Testis (tissue), 3 donors: ENCODE measurements around the gene PMEPA1. TPM values are rescaled to one million over a fixed set of nuclear protein-coding genes. Genes with fewer than 3 reads are reported as not detected.

Source experiments
- DNase-seq: peaks from one replicate; pipeline ENCODE4 v3.0.0-alpha.2; 2019
- H3K27ac ChIP-seq, 2 donors: fragments of 200-600 bp; sonication (generic); one replicate each; pipeline ENCODE4 v1.5.1; 2019
- H3K27me3 ChIP-seq: fragments of 200-600 bp; sonication (generic); one replicate; pipeline ENCODE4 v1.5.1; 2019
- H3K36me3 ChIP-seq: fragments of 200-600 bp; sonication (generic); one replicate; pipeline ENCODE4 v1.5.1; 2017; ENCODE audit warnings: low read depth; ENCODE audit errors: missing control alignments
- H3K4me1 ChIP-seq: fragments of 200-600 bp; sonication (generic); one replicate; pipeline ENCODE4 v1.5.1; 2019
- H3K4me3 ChIP-seq, 2 donors: fragments of 200-600 bp; sonication (generic); one replicate each; pipeline ENCODE4 v1.5.1; 2017 to 2019
- H3K9me3 ChIP-seq: fragments of 200-600 bp; sonication (generic); one replicate; pipeline ENCODE4 v1.5.1; 2017
- CTCF ChIP-seq, 3 experiments: fragments of 450-650 bp in 2 of 3; fragments of 200-600 bp in 1 of 3; sonication (generic) in 1 of 3; IDR thresholded peaks; one replicate each; pipeline ENCODE4 v1.5.1; 2016 to 2019; ENCODE audit warnings: antibody characterized with exemption in 3 of 3, mild to moderate bottlenecking in 2 of 3, moderate library complexity in 1 of 3
- POLR2A ChIP-seq: fragments of 450-650 bp; IDR thresholded peaks from one replicate; pipeline ENCODE4 v1.6.1; 2017; ENCODE audit warnings: antibody characterized with exemption, mild to moderate bottlenecking, moderate library complexity
- WGBS, 2 donors: methylation state at CpG; one replicate each; pipeline ENCODE4 v1.1.5; 2018; 5-methylcytosine and 5-hydroxymethylcytosine counted together
- intact Hi-C: fragments of 100-400 bp; cut with DNase I; formaldehyde crosslinking; loops from one replicate; pipeline ENCODE4 v1.15.1; 2023; ENCODE audit warnings: low total_unique reads
- polyA plus RNA-seq: library from polyadenylated mRNA; stranded (reverse); fragments of 350-450 nt; fragmentation: Illumina TruSeq; extraction: RNeasy Lipid Tissue Mini Kit (QIAGEN cat#74804); gene quantifications from one replicate; pipeline ENCODE4 v1.2.3, GENCODE V29; 2014; ENCODE audit warnings: low read depth, low replicate concordance; ENCODE audit not compliant: insufficient read depth
- total RNA-seq, 2 donors: library from RNA; depleted of rRNA; stranded (reverse); fragments of >200 nt; gene quantifications; one replicate each; pipeline ENCODE4 v1.2.3, GENCODE V29; 2016

The PMEPA1 gene
- total and polyA plus RNA-seq, 3 donors from 2014 or later, result 8.1 to 16.8 (median 12.1) TPM

GRCh38 chr20:57666106-57666833, 43.5 kb downstream of the PMEPA1 start:
- intact Hi-C loops, result no loop called here
- DNase-seq, result no peak
- Histone ChIP-seq H3K4me3 (no peak overlapping the region), H3K9me3 (no peaks in the 10 kb centered on the region), H3K36me3 (no peaks in the 10 kb centered on the region), H3K27me3 (no peaks in the 10 kb centered on the region), H3K4me1 (no peaks in the 10 kb centered on the region), H3K27ac (no peak overlapping the region)
- 92% methylated on average over 16 to 21 of the region's 21 CpGs for WGBS, 2 donors
- no peak for TF ChIP-seq POLR2A
- TF ChIP-seq CTCF (IDR thresholded peaks at IDR 0.05), result no peak

DNA sequence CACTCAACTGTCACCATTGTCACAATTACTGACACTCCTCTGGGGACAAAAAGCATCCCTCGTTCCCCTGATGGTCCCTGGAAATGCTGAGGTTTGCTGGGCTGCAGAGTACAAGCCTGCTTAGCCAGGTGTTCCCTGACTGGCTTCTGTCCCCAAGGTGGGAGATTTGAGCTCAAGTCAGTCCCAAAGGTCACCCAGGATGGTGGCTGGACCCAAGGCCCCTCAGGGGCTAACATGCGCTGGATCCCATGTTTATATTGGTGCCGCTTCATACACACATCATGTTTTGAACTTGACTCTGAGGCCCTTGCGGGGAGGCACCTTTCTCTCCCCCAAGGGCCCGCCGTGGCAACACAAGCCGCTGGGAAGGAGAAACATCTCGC, 44.2 kb downstream of the PMEPA1 start:
- no peak overlapping the region for H3K27ac ChIP-seq
- no peaks in the 10 kb centered on the region for H3K9me3 ChIP-seq
- H3K4me3 ChIP-seq, result no peak overlapping the region
- TF ChIP-seq CTCF (IDR thresholded peaks at IDR 0.05), result no peak
- no peak for TF ChIP-seq POLR2A
- no peak for DNase-seq
- intact Hi-C loops, result no loop called here
- H3K36me3 ChIP-seq, result no peaks in the 10 kb centered on the region
- no peaks in the 10 kb centered on the region for H3K4me1 ChIP-seq
- 92 to 94% methylated on average over 8 of the region's 8 CpGs for WGBS, 2 donors
- no peaks in the 10 kb centered on the region for H3K27me3 ChIP-seq

- H3K36me3 ChIP-seq, result no peaks in the 10 kb centered on the region
- no peak for TF ChIP-seq CTCF (IDR thresholded peaks at IDR 0.05)
- DNase-seq, result no peak
- H3K27me3 ChIP-seq, result no peaks in the 10 kb centered on the region
- no peaks in the 10 kb centered on the region for H3K4me1 ChIP-seq
- no peaks in the 10 kb centered on the region for H3K9me3 ChIP-seq
- intact Hi-C loops, result no loop called here
- no peak overlapping the region for H3K27ac ChIP-seq
- no peak overlapping the region for H3K4me3 ChIP-seq
- WGBS, 2 donors, result 90% methylated on average over 14 of the region's 14 CpGs
These were observed 44.8 kb downstream of the PMEPA1 start for GRCh38 chr20:57664924-57665588.

- TF ChIP-seq CTCF (IDR thresholded peaks at IDR 0.05) (no peak), POLR2A (no peak)
- no peaks in the 10 kb centered on the region for H3K4me1 ChIP-seq
- H3K27ac ChIP-seq, result no peak overlapping the region
- no peak overlapping the region for H3K4me3 ChIP-seq
- no peak for DNase-seq
- 86 to 93% methylated on average over 16 to 20 of the region's 20 CpGs for WGBS, 2 donors
- H3K27me3 ChIP-seq, result no peaks in the 10 kb centered on the region
- no peaks in the 10 kb centered on the region for H3K9me3 ChIP-seq
- H3K36me3 ChIP-seq, result no peaks in the 10 kb centered on the region
- intact Hi-C loops, result no loop called here
These were observed 45.3 kb downstream of the PMEPA1 start for GRCh38 chr20:57664476-57664875.
